Measurements from ENCODE around the gene ZNF746. TPM values are rescaled to one million over a fixed set of nuclear protein-coding genes. Genes with fewer than 3 reads are reported as not detected.

Gene ZNF746
- total and polyA plus RNA-seq, 4 donors = 8.9 to 25.1 (median 17.1) TPM

DNA sequence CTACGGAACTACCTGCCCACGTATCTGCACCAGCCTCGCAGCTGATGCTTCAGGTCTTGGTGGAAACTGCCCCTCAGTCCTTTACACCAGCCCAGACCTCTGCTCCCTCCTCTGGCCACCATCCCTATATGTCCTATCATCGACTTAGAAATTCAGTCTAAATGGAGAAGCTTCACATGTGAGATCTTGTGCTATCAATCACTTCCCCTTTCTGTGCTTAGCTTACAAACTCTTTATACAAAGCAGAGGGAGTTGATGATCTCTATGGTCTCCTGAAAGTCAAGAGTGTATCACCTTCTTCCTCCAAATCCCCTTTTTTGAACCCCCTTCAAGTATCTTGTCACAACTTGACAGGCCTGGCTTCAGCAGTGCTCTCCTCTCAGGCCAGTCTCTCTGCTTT is 67.4 kb downstream of the ZNF746 start:
- no peak overlapping the region for H3K9ac ChIP-seq (ENCODE audit: insufficient read depth in 1 of 2, low read length in 2 of 2)
- no peak for ATAC-seq (ENCODE audit: insufficient read depth, low FRiP score)
- no peaks in the 10 kb centered on the region for H3K27me3 ChIP-seq (ENCODE audit: control insufficient read depth in 3 of 3, insufficient read depth in 3 of 3, low read length in 2 of 3)
- WGBS, 2 donors = 91 to 92% methylated on average over 4 of the region's 4 CpGs
- TF ChIP-seq, protein P1, sequence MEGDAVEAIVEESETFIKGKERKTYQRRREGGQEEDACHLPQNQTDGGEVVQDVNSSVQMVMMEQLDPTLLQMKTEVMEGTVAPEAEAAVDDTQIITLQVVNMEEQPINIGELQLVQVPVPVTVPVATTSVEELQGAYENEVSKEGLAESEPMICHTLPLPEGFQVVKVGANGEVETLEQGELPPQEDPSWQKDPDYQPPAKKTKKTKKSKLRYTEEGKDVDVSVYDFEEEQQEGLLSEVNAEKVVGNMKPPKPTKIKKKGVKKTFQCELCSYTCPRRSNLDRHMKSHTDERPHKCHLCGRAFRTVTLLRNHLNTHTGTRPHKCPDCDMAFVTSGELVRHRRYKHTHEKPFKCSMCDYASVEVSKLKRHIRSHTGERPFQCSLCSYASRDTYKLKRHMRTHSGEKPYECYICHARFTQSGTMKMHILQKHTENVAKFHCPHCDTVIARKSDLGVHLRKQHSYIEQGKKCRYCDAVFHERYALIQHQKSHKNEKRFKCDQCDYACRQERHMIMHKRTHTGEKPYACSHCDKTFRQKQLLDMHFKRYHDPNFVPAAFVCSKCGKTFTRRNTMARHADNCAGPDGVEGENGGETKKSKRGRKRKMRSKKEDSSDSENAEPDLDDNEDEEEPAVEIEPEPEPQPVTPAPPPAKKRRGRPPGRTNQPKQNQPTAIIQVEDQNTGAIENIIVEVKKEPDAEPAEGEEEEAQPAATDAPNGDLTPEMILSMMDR (IDR thresholded peaks at IDR 0.05; ENCODE audit: control extremely low read depth, extremely low read depth) = no peak
- H3K4me3 ChIP-seq = no peak overlapping the region
- no peaks in the 10 kb centered on the region for H3K4me1 ChIP-seq (ENCODE audit: control insufficient read depth in 5 of 5, insufficient read depth in 5 of 5, low read length in 5 of 5)
- DNase-seq = no peak
- H3K36me3 ChIP-seq (ENCODE audit: control insufficient read depth in 4 of 4, insufficient read depth in 4 of 4, low read length in 4 of 4) = peaks cover 0 to 23% (median 13%) of the 10 kb centered on the region in 4 donors
- H3K27ac ChIP-seq (ENCODE audit: low read depth in 1 of 2, low read length in 1 of 2) = no peak overlapping the region
- H3K9me3 ChIP-seq (ENCODE audit: control insufficient read depth in 4 of 4, insufficient read depth in 3 of 4, low read length in 3 of 4) = peaks cover 0 to 6% (median 0%) of the 10 kb centered on the region in 4 donors

DNA sequence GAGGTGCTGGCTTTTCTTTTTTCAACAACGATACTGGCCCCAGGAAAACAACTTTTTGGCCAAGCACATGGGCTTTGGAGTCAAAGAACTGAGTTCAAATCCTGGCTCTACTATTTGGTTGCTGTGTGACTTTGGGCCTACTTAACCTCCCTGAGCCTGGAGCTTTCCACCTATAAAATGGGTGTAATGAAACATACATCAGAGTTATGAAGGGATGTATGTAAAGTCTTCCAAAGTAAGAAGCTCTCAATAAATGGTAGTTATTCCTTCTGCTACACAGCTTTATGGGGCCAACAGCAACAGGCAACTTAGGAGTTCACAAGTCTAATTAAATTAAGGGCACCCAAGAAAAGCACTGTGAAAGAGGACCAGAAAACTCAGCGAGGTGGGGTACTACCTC is 69.7 kb downstream of the ZNF746 start:
- ATAC-seq (ENCODE audit: insufficient read depth, low FRiP score) = no peak
- 94 to 95% methylated on average over 2 of the region's 2 CpGs for WGBS, 2 donors
- Histone ChIP-seq H3K27ac (ENCODE audit: low read depth in 1 of 2, low read length in 1 of 2) (no peak overlapping the region), H3K9me3 (ENCODE audit: control insufficient read depth in 4 of 4, insufficient read depth in 3 of 4, low read length in 3 of 4) (peaks cover 0 to 6% (median 0%) of the 10 kb centered on the region in 4 donors), H3K27me3 (ENCODE audit: control insufficient read depth in 3 of 3, insufficient read depth in 3 of 3, low read length in 2 of 3) (no peaks in the 10 kb centered on the region), H3K4me3 (no peak overlapping the region), H3K4me1 (ENCODE audit: control insufficient read depth in 5 of 5, insufficient read depth in 5 of 5, low read length in 5 of 5) (peaks cover 0 to 8% (median 2%) of the 10 kb centered on the region in 5 donors), H3K36me3 (ENCODE audit: control insufficient read depth in 4 of 4, insufficient read depth in 4 of 4, low read length in 4 of 4) (peaks cover 0 to 16% (median 7%) of the 10 kb centered on the region in 4 donors), H3K9ac (ENCODE audit: insufficient read depth in 1 of 2, low read length in 2 of 2) (no peak overlapping the region)
- TF ChIP-seq, protein P1 (IDR thresholded peaks at IDR 0.05; ENCODE audit: control extremely low read depth, extremely low read depth) = no peak
- no peak for DNase-seq

DNA sequence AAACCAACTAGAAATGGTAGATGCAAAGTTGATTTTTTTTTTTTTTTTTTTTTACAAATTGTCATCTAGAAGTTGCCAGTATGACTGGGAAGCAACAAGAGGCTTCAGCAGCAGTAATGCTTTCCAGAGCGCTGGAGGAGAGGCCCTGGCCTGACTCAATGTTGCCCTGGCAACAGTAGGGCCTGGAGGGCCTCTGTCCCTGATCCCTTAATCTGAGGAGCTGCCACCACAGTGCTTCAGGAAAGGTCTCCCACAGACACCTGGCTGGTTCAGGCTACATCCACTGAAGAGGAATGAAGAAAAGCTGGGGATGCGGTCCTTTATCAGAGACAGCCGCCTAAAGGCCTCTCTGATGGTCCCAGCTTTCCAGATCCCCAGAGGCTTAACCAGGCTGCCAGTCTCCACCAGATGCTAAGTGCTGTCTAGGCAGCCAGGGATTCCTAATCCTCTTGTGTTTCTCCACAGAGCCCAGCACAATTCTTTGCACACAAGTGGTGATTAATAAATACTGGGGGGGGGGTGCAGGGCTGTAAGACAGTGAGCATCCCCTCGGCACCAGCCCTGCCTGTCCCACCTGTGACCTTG is 70.4 kb downstream of the ZNF746 start:
- H3K9ac ChIP-seq (ENCODE audit: insufficient read depth in 1 of 2, low read length in 2 of 2) = no peak overlapping the region
- peaks cover 0 to 9% (median 5%) of the 10 kb centered on the region in 5 donors for H3K4me1 ChIP-seq (ENCODE audit: control insufficient read depth in 5 of 5, insufficient read depth in 5 of 5, low read length in 5 of 5)
- no peak overlapping the region for H3K27ac ChIP-seq (ENCODE audit: low read depth in 1 of 2, low read length in 1 of 2)
- TF ChIP-seq, protein P1 (IDR thresholded peaks at IDR 0.05; ENCODE audit: control extremely low read depth, extremely low read depth) = no peak
- DNase-seq (no peak), ATAC-seq (ENCODE audit: insufficient read depth, low FRiP score) (no peak)
- H3K4me3 ChIP-seq = no peak overlapping the region
- H3K9me3 ChIP-seq (ENCODE audit: control insufficient read depth in 4 of 4, insufficient read depth in 3 of 4, low read length in 3 of 4) = peaks cover 0 to 2% (median 0%) of the 10 kb centered on the region in 4 donors
- WGBS, 2 donors = 90 to 92% methylated on average over 4 of the region's 4 CpGs
- H3K27me3 ChIP-seq (ENCODE audit: control insufficient read depth in 3 of 3, insufficient read depth in 3 of 3, low read length in 2 of 3) = no peaks in the 10 kb centered on the region
- peaks cover 0 to 9% (median 6%) of the 10 kb centered on the region in 4 donors for H3K36me3 ChIP-seq (ENCODE audit: control insufficient read depth in 4 of 4, insufficient read depth in 4 of 4, low read length in 4 of 4)
